ENCODE results near the gene KMT2C. TPM values are rescaled to one million over a fixed set of nuclear protein-coding genes. Genes with fewer than 3 reads are reported as not detected.

KMT2C gene
- total and polyA plus RNA-seq, 2 of the 8 experiments (the other 6 are each of a cell fraction or from before 2014, with no cell fraction given) = 9.1 to 40.8 TPM

- Histone ChIP-seq H3K56ac (replicated peaks; ENCODE audit: insufficient read length, low read depth, low read length) (no peak overlapping the region), H3K18ac (ENCODE audit: extremely low read depth, low read length) (no peak overlapping the region), H2AK5ac (ENCODE audit: low read depth, low read length) (no peak overlapping the region), H3K4me2 (ENCODE audit: insufficient read depth in 1 of 2, low read depth in 2 of 2, low read length in 2 of 2) (no peak overlapping the region), H2BK120ac (replicated peaks; ENCODE audit: low read depth, low read length) (no peak overlapping the region), H3K9me3 (ENCODE audit: insufficient read depth in 2 of 2, low read depth in 1 of 2, low read length in 1 of 2) (no peaks in the 10 kb centered on the region), H2BK12ac (ENCODE audit: low read depth, low read length) (no peak overlapping the region), H3K23me2 (ENCODE audit: low read depth, low read length) (no peaks in the 10 kb centered on the region), H3K79me1 (ENCODE audit: low read depth, low read length) (no peaks in the 10 kb centered on the region; the same call in 1 of the 2 replicates), H4K20me1 (replicated peaks in 1 of 2; ENCODE audit: control insufficient read depth in 1 of 2, insufficient read depth in 2 of 2, low read length in 2 of 2) (no peaks in the 10 kb centered on the region), H2BK15ac (ENCODE audit: low read length) (no peak overlapping the region), H2BK20ac (ENCODE audit: low read length) (no peak overlapping the region), H3K4me1 (replicated peaks in 1 of 4; ENCODE audit: control insufficient read depth in 3 of 4, insufficient read depth in 4 of 4, low read length in 3 of 4) (no peaks in the 10 kb centered on the region), H3K4ac (replicated peaks; ENCODE audit: insufficient read length, low read depth, low read length) (no peak overlapping the region), H3K36me3 (ENCODE audit: control insufficient read depth in 2 of 4, insufficient read depth in 4 of 4, low read length in 3 of 4) (peaks cover 3 to 39% (median 36%) of the 10 kb centered on the region in 4 experiments; a peak in 7 of 8 replicates), H4K91ac (replicated peaks; ENCODE audit: insufficient read length, low read length) (no peak overlapping the region), H3K27me3 (replicated peaks in 1 of 4; ENCODE audit: control insufficient read depth in 3 of 4, extremely low read depth in 1 of 4, insufficient read depth in 3 of 4, low read length in 3 of 4) (no peaks in the 10 kb centered on the region), H3K9ac (replicated peaks in 1 of 4; ENCODE audit: extremely low read depth in 1 of 4, low read depth in 3 of 4, low read length in 3 of 4) (no peak overlapping the region), H2AFZ (ENCODE audit: low read length) (no peak overlapping the region), H3K14ac (ENCODE audit: insufficient read length) (no peak overlapping the region), H4K8ac (ENCODE audit: extremely low read depth, insufficient read depth, low read length) (no peak overlapping the region), H4K5ac (ENCODE audit: insufficient read length, low read depth, low read length) (no peak overlapping the region), H3K27ac (ENCODE audit: low read depth, low read length) (no peak overlapping the region), H3K23ac (ENCODE audit: insufficient read length) (no peak overlapping the region), H2BK5ac (ENCODE audit: low read depth, low read length) (no peak overlapping the region), H3K4me3 (ENCODE audit: extremely low read depth in 1 of 4, insufficient read depth in 2 of 4, low read depth in 3 of 4, low read length in 4 of 4) (no peak overlapping the region), H3K79me2 (ENCODE audit: control insufficient read depth in 1 of 2, insufficient read depth in 2 of 2, low read length in 2 of 2) (no peaks in the 10 kb centered on the region)
- CTCF ChIA-PET (ENCODE audit: partially characterized antibody) = interaction anchor here (0.6 to 1.1 kb wide), 3 partner anchors 8 to 357 kb away, joined by 3 read pairs; no protein-coding TSS in a partner anchor
- no peak for FAIRE-seq
- DNase-seq (ENCODE audit: low read depth in 1 of 2, low spot score in 2 of 2) = no peak
- TF ChIP-seq CHD2 (IDR thresholded peaks at IDR 0.05; ENCODE audit: low read length) = no peak
- TF ChIP-seq GTF2F1 (IDR thresholded peaks at IDR 0.05; ENCODE audit: borderline replicate concordance, low read depth, low read length) = no peak
- no peak for TF ChIP-seq ATF2 (IDR thresholded peaks at IDR 0.05; ENCODE audit: low read length)
- no peak for TF ChIP-seq EGR1 (IDR thresholded peaks at IDR 0.05; ENCODE audit: borderline replicate concordance, low read depth, low read length)
- POLR2A ChIA-PET (ENCODE audit: partially characterized antibody) = no interaction called here
- 88% methylated on average over 4 of the region's 4 CpGs; no CpG with 5 or more reads in 1 of the 2 experiments for WGBS, 2 experiments (ENCODE audit: extremely low coverage in 1 of 2, insufficient coverage in 1 of 2, insufficient read length in 1 of 2, insufficient replicate concordance in 2 of 2, low coverage in 1 of 2, low lambda C conversion rate in 2 of 2, missing lambda C conversion rate in 1 of 2)
Measured at GRCh38 chr7:152140067-152140466, 295.7 kb downstream of the KMT2C start.

All from H1 (cell line).